HG03064 (cell line): ENCODE measurements around the gene ADD1.
"Not testable (repeated sequence)": the region's sequence is repeated elsewhere in the genome, so short reads cannot be mapped to it uniquely, and the experiment has no call there.

Source experiments
- ATAC-seq: cut with Tn5 transposase; IDR thresholded peaks from one replicate; pipeline ENCODE4 v1.9.1; 2021; ENCODE audit warnings: low read depth; ENCODE audit not compliant: unreplicated experiment

Gene ADD1

GRCh38 chr4:2914256-2915126, 70.8 kb downstream of the ADD1 start:
- ATAC-seq: no peak

GRCh38 chr4:2915789-2916188, 72.1 kb downstream of the ADD1 start:
- ATAC-seq: no peak

- not testable (repeated sequence) for ATAC-seq
Observed at GRCh38 chr4:2916696-2917095, 73.1 kb downstream of the ADD1 start.

- ATAC-seq: not testable (repeated sequence)
Observed at GRCh38 chr4:2918300-2918699, 74.7 kb downstream of the ADD1 start.

- not testable (repeated sequence) for ATAC-seq
Observed at GRCh38 chr4:2918714-2919113, 75.1 kb downstream of the ADD1 start.

- ATAC-seq: not testable (repeated sequence)
Observed at GRCh38 chr4:2922453-2923101, 78.9 kb downstream of the ADD1 start.

- ATAC-seq: no peak
Observed at GRCh38 chr4:2923141-2923551, 79.5 kb downstream of the ADD1 start.

GRCh38 chr4:2923668-2924173, 80.1 kb downstream of the ADD1 start:
- ATAC-seq: no peak

- no peak for ATAC-seq
Observed at GRCh38 chr4:2924286-2924685, 80.6 kb downstream of the ADD1 start.

- no peak for ATAC-seq
Observed at GRCh38 chr4:2924765-2925301, 81.2 kb downstream of the ADD1 start.

- ATAC-seq: no peak
Observed at GRCh38 chr4:2925496-2925895, 81.9 kb downstream of the ADD1 start.

GRCh38 chr4:2925931-2926860, 82.6 kb downstream of the ADD1 start:
- ATAC-seq: no peak

GRCh38 chr4:2927016-2927695, 83.5 kb downstream of the ADD1 start:
- ATAC-seq: no peak

- no peak for ATAC-seq
Observed at GRCh38 chr4:2927696-2928075, 84.0 kb downstream of the ADD1 start.

GRCh38 chr4:2928242-2929176, 84.9 kb downstream of the ADD1 start:
- no peak for ATAC-seq

- no peak for ATAC-seq
Observed at GRCh38 chr4:2929469-2929868, 85.8 kb downstream of the ADD1 start.

GRCh38 chr4:2930135-2930757, 86.6 kb downstream of the ADD1 start:
- no peak for ATAC-seq

GRCh38 chr4:2930758-2931511, 87.3 kb downstream of the ADD1 start:
- no peak for ATAC-seq
